Stimulated activated CD8-positive, alpha-beta memory T cell treated with anti-CD3 and anti-CD28 coated beads, Interleukin-15, amount 100 ng/mL, for 24 hours (primary cell): ENCODE results near the gene CCL23.
"Not testable (repeated sequence)": the region's sequence is repeated elsewhere in the genome, so short reads cannot be mapped to it uniquely, and the experiment has no call there.

Experiments used
- DNase-seq: peaks from one replicate; pipeline ENCODE4 v3.0.0-alpha.2; 2020; ENCODE audit warnings: low read depth

The CCL23 gene, protein sequence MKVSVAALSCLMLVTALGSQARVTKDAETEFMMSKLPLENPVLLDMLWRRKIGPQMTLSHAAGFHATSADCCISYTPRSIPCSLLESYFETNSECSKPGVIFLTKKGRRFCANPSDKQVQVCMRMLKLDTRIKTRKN

DNA sequence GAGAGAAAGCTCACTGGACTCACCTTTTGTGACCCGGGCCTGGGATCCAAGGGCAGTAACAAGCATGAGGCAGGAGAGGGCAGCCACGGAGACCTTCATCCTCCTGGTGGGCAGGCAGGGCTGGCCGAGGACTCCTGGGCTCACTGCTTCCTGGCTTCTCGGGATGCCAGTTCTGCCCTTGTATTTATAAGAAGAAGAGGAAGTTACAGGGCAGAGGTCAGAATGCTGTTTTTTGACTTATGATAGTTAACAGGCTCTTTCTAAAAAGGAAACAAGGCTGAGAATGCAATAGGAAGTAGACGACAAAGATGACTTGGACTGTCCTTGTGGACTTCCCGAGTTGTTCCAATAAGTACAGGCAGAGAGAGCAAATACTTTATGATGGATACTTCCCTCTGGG is at the start of gene CCL23:
Gene CCL23 (minus strand): TSS at position 174 of the 400 bp plus-strand sequence. CDS start 75 bp downstream, at position 99.
- no peak for DNase-seq

DNA sequence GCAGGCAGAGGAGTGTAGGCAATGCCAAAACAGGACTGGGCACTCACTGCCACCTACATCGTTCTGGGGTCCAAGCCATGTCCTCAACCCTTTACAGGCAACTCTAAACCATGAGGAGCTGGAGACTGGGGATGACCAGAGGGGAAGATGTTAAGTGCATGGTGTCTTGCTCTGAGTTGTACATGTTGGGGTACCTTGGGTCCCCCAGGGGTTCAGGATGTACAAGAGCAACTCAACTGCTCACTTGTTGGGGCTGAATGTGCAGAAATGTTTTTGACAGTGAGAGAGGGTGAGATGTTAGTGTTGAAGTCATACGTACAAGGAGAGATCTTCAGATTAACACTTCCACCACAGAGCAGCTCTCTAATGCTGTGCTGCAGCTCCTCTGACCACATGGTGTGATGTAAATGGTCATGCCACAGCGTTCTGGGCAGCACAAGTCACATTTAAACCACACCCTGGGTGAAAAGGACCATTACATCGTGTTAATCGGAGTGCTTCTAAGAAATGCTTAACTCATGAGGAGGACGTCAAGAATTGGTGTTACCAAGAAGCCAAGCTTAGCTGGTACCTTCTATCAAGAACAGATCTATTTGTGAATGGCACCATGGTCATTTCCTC is 48.7 kb upstream of the CCL23 start:
- no peak for DNase-seq

DNA sequence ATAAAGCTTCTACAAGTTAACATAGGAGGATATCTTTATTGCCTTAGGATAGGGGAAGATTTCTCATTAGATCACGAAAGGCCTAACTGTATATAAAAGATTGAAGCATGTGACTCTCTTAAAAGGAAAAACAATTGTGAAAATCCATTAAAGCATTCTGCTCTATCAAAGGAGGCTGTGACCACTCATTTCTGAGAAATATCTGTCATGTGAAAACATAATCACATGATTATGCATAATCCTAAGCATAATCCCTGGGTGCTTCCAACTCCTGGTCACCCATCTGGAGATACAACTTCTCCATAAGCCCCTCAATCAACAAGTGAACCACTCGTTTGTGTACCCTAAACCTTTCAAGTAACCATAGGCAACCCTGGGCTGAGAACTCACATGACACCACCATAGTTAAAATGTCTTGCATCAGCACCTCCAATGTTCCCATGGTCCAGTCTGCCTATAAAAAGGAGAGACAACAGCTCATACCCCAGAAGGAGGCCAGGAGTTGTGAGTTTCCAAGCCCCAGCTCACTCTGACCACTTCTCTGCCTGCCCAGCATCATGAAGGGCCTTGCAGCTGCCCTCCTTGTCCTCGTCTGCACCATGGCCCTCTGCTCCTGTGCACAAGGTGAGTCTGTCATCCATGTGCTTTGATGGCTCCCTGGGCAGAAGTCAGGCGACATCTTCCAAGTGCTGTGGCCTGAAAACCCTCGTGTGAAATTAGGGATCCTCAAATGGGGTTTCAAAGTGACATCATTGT is 46.2 kb upstream of the CCL23 start, which contains the start of gene CCL18:
Gene CCL18 (plus strand): TSS at position 487 of the 756 bp plus-strand sequence. CDS start 71 bp downstream, at position 558.
- DNase-seq: no peak

DNA sequence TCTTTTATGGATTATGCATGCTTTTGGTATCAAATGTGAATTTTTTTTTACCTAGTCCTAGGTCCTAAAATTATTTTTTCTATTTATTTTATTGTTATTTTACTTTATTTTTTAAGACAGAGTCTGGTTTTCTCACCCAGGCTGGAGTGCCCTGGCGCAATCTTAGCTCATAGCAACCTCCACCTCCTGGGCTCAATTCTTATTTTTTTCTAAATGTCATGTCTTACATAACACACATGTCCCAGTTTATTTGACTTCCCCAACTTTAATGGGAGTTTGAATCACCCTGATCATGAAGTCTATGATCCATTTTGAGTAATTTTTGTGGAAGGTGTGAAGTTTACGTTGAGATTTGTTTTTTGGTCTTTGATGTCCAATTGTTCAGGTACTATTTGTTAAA is 43.0 kb upstream of the CCL23 start:
- DNase-seq: no peak

DNA sequence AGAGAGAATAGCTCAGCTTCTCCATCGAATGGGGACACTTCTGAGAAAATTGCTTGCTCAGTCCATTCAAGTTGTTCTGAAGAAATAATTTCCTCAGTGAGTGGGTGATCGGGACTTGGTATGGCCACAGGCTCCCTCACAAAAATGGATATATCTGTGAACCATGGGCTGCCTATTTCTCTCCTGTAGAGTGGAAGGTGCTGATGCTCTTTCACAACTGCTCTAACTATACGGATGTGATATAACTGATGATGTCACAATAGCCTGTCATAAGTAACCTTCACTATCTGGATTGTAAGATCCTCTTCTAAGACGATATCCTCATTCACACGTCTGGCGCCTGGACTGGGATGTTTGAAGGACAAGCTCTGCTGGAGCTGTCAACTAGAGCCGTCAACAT is 41.6 kb upstream of the CCL23 start:
- no peak for DNase-seq

DNA sequence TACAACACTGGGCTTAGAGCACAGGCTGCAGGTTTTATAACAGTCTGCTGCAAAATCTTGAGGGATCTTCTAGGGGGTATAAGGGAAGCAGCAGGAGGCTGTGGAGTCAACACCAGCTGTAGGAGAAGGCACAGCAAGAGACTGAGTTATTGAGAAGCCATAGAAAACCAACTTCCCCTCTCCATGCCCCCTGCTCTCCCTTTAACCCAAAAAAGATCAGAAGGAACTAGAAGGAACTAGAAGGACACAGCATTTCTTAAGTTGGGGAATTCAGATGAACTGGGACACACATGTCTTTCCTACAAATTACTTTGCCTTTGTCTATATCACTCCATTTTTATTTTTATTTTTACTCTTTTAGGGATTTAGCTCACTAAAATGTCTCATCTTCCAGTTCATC is 40.1 kb upstream of the CCL23 start:
- no peak for DNase-seq

DNA sequence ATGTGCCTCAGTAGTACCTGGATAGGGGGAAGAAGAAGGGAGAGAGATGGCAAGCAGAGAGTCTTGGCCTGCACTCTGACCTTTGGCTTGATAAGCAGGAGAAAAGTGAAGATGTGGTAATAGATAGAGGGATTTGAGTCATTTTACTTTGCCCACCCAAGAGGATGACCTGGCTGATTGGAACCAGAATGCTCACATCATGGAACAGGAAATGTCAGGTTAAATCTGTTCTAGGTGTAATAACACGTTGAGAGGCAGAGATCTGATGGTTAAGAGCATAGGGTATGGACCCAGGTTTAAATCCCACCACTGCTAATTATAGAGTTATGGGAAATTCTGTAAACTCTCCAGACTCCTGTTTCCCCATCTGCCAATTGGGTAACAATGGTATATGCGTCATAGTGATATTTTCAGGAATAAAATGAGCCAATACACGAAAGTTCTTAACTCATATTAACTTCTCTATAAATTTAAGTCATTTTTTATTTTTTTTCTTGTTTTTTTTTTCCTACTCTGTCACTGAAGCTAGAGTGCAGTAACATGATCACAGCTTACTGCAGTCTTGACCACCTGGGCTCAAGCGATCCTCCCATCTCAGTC is 38.2 kb upstream of the CCL23 start:
- no peak for DNase-seq

DNA sequence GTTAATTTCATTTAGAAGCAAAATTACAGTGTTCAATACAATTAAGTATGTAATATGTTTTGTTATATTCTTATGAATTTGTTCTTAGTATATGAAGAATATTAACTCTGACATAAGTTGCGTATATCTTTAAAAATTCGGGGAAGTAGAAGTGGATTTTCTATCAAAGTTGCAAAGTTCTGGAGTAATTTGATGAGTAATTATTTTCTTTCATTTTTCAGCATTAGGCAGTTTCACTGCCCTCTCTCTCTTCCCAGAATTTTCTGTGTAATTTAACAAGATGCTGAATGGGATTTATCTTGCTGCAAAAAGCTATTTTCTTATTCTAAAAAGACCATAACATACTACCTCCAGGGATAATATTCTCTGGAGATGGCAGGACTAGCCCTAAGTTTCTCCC is 37.4 kb upstream of the CCL23 start:
- no peak for DNase-seq

DNA sequence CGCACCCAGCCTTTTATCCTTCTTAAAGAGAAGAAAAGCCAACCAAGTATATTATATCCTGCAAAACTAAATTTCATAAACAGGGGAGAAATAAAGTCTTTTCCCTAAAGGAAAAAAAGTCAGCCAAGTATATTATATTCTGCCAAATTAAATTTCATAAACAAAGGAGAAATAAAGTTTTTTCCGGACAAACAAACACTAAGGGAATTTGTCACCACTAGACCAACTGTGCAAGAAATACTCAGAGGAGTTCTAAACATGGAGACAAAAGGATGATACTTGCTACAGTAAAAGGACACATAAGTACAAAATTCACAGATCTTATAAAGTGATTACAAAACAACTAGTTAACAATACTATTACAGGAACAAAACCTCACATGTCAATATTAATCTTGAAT is 31.9 kb upstream of the CCL23 start:
- no peak for DNase-seq

DNA sequence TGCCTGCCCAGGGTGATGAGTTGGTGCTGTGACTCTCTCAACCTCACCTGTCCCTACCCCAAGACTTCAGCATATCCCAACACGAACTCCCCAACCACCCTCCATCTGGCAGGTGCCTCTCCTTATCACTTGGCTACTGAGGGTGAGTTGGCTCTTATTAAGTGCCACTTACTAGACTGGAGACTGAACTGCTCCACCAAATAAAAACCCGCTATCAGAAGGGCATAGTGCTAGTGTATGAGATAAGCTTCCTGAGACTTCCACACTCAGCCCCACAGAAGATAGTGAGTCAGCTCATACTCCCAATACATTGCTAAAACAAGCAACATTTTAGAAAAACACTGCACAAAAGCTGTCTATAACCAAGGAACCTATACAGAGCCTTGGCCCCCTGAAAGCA is 30.3 kb upstream of the CCL23 start:
- no peak for DNase-seq

DNA sequence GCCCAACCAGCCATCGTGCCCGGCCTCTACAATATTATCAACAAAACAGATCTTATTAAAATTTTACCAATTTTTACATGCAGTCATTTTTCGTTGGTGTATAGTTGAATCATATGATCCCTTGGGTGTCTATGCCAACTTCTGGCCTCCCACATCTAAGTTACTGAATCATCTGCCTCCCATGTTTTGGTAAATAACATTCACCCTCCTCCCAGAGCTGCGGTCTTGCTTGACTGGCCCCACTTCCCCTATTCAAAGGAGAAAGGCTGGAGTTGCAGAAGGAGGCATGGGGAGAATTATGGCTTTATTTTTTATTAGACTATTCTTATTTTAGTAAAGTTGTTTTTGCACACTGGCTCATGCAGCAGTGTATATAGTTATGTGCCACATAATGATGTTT is 18.5 kb upstream of the CCL23 start:
- DNase-seq: no peak

DNA sequence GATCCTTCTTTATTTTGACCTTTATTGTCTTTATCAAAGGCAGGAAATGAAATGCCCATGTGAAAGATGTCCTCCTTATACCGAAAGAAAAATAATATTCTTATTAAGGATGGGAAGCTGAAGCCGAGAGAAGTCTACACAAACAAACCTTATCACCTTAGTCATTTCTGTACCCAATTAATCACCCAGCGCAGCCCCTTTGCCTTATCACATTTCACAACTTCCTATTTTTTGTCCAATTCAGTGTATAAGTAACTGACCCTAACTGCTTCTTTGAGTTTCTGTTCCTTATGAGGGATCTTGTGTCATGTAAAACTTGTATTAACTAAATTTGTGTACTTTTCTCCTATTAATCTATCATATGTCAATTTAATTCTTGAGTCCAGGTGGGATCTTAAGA is 16.4 kb upstream of the CCL23 start:
- no peak for DNase-seq

DNA sequence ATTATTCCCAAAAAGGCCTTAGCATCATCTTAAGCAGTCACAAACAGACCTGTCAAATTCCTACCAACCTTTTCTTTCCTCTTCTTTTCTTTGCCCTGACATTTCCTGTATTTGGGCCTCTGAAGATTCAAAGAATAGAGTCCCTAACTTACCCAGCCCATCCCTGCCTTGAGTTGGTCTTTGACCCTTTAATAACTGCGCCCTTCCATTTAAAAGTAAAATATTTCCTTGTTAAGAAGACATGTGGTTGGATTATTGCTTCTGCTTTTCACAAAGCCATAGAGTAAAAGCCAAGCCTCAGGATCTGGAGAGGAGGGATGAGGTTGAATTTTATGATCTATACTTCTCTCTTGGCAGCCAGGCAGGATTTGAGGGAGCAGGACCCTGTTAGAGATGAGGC is 13.2 kb upstream of the CCL23 start:
- DNase-seq: no peak

DNA sequence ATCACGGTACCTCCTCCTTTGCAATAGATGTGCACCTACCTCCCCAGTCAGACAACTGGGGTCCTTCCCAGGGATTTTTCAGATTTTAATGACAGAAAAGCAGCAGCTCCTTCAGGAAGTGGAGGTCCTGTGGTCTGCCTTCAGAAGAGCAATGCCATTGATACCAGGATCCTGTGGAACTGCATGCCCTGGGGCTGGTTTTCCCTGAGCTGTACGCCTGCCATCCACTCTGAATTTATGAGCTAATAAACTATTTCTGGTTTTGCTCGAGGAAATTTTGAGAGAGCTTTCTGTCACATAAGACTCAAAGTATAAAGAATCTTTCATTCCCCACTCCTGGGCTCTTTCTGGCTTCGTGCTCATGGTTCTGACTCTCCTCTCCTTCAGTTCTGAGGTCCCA is 10.0 kb upstream of the CCL23 start:
- DNase-seq: no peak

DNA sequence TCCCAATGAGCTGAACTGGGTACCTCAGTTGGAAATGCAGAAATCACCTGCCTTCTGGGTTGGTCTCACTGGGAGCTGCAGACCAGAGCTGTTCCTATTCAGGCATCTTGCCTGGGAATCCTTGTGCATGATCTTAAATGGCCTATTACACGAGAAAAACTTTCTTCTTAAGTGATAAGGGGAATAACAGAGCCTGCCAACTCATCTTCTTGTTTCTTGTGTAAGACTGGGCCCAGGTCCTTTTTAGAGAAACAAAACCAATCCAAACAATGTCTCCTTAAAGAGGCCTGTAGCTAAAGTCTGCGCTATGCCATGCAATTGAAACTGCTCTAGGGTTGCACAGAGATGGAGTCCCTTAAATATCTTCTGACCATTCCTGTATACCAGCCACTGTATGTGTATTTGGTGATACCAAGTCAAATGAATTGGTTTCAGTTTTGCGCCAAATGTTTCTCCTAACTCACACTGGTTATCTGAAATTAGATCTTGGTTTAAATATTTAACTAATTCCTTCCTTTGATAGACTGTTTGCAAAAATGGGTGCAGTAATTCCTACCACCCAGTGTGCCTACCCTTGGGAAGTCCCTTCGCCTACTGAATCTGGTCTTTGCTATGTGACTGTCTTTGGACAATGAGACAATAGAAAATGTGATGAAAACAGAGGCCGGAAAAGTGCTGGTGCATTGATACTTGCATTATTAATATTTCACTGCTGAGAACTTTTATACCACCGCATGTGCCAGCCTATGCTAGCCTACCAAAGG is 6.5 kb upstream of the CCL23 start:
- DNase-seq: no peak

DNA sequence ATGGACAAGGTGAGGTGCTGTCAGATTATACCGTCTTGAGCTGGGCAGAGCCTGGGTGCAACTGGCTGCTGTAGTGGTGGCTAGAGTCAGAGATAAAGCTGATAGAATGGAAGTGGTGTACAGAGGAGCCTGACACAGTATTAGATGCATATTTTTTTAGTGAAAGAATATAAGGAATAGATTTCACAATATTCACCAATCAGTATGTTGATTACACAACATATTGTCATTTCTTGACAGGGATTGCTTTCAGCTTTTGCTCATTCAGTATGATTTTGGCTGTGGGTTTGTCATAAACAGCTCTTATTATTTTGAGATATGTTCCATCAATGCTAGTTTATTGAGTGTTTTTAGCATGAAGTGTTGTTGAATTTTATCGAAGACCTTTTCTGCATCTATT is 1.7 kb upstream of the CCL23 start:
- no peak for DNase-seq

DNA sequence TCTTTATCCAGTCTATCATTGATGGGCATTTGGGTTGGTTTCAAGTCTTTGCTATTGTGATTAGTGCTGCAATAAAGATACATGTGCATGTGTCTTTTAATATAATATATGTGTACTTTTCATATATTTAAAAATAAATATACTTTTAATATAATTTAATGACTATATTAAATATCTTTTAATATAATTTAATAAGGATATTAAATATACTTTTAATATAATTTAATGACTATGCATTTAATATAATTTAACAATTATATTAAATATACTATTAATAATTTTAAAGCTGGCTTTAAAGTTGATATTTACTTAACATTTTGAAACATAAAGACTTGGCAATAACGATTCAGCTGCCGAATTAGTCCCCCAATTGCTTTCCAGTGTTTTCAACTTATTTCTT is 1.2 kb downstream of the CCL23 start:
- no peak for DNase-seq

DNA sequence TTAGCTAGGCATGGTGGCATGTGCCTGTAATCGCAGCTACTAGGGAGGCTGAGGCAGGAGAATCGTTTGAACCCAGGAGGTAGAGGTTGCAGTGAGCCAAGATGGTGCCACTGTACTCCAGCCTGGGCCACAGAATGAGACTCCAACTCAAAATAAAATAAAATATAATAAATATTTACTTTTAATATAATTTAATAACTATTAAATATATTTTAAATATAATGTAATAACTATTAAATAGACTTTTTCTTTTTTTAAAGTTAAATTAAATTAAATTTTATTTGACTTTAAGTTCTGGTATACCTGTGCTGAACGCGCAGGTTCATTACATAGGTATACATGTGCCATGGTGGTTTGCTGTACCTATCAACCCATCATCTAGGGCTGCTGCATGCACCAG is 1.9 kb downstream of the CCL23 start:
- DNase-seq: not testable (repeated sequence)

DNA sequence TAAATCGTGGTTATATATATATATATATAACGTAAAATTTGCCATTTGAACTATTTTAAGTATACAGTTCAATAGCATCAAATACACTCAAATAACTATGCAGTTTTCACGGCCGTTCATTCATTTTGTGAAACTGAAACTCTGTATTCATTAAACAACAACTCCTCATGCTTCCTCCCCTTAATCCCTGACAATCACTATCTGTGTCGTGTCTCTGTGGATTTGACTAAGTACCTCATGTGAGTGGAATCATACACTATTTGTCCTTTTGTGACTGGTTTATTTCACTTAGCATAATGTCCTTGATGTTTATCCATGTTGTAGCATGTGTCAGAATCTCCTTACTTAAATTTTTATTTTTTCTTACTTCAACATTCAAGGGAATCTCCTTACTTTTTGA is 2.8 kb downstream of the CCL23 start:
- DNase-seq: no peak

DNA sequence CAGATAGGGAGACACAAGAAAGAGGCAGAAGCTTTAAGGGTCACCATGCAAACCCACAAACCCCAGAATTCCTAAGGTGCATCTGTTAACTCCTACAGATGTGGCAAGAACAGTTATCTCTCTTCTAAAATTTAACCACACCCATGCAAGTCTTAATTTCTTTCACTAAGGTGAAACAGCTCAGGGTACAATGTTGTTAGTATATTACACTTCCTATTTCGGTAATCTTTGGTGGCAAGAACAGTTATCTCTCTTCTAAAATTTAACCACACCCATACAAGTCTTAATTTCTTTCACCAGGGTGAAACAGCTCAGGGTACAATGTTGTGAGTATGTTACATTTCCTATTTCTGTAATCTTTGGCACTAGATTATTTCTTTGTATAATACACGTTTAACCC is 6.6 kb downstream of the CCL23 start:
- DNase-seq: no peak

DNA sequence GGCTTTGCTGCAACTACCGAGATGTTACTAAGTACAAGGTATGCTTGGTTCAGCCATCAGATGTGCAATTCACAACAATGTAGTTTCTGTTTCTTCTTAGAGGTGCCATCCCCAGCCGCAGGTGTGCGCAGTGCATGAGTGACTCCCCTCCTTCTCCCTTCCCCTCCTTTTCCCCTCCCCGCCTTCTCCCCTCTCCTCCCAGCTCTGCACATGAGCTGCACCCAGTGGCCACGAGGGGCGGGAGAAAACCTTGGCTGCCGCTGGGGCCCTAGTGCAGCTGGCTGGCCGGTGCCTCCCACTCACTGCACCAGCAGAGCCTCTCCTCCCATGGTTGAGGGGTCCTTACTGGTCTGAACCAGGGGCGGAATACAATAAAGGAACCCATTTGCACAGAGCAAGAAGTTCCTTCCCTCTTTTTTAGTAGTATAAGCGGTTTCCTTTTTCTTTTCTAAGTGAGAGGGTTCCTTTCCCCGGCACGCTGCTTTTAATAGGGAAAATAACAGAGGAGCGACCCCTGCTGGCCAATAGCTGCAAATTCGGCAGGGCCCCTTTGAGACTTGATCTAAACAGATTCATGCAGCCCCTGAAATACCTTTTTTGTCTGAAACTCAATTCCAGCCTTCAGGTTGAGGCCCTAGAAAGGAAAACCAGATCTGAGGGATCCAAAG is 8.6 kb downstream of the CCL23 start:
- DNase-seq: no peak

DNA sequence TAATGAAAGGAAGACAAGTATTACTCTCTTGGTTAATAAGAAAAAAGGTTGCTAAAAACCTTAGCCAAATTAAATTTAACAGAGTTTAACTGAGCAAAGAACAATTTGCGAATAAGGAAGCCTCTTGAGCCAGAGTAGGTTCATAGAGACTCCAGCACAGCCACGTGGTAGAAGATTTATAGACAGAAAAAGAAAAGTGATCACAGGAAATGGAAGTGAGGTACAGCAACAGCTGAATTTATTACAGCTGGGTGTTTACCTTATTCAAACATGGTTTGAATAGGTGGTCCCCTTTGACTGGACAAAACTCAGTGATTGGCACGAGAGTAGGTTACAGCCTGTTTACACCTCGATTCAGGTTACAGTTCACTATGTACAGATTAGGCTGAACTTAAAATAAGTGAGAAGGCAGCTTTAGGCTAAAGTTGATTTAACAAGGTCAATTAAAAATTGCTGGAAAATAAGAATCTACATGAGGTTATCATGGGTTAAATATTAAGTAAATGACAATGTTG is 13.1 kb downstream of the CCL23 start:
- DNase-seq: no peak
